Neural progenitor cell (in vitro differentiated cells): ENCODE data around the gene GCSAML. TPM values are rescaled to one million over a fixed set of nuclear protein-coding genes. Genes with fewer than 3 reads are reported as not detected.

ENCODE experiments used
- DNase-seq: peaks from one replicate; pipeline ENCODE4 v3.0.0-alpha.2; 2016; ENCODE audit warnings: low spot score
- H2AFZ ChIP-seq: fragments of 200-600 bp; sonication (generic); replicated peaks from 2 replicates; pipeline ENCODE4 v1.6.1; 2016; ENCODE audit warnings: antibody characterized with exemption
- H3F3A ChIP-seq: fragments of 200-600 bp; sonication (generic); 2 replicates; pipeline ENCODE4 v1.6.1; 2016; ENCODE audit warnings: antibody characterized with exemption, low read depth
- H3K27ac ChIP-seq: fragments of 200-600 bp; sonication (generic); 2 replicates; pipeline ENCODE4 v1.5.1; 2016; ENCODE audit warnings: mild to moderate bottlenecking
- H3K27me3 ChIP-seq: fragments of 200-600 bp; sonication (generic); 2 replicates; pipeline ENCODE4 v1.6.1; 2016; ENCODE audit warnings: mild to moderate bottlenecking, moderate library complexity
- H3K36me3 ChIP-seq: fragments of 200-600 bp; sonication (generic); 2 replicates; pipeline ENCODE4 v1.5.1; 2016
- H3K4me1 ChIP-seq: fragments of 200-600 bp; sonication (generic); 2 replicates; pipeline ENCODE4 v1.6.1; 2016; ENCODE audit warnings: mixed run types
- H3K4me2 ChIP-seq: fragments of 200-600 bp; sonication (generic); 2 replicates; pipeline ENCODE4 v1.6.1; 2016
- H3K4me3 ChIP-seq: fragments of 200-600 bp; sonication (generic); 2 replicates; pipeline ENCODE4 v1.5.1; 2016
- H3K79me2 ChIP-seq: fragments of 200-600 bp; sonication (generic); 2 replicates; pipeline ENCODE4 v1.6.1; 2016; ENCODE audit warnings: low read depth
- H3K9ac ChIP-seq: fragments of 200-600 bp; sonication (generic); 2 replicates; pipeline ENCODE4 v1.6.1; 2016
- H3K9me3 ChIP-seq: fragments of 200-600 bp; sonication (generic); 2 replicates; pipeline ENCODE4 v1.5.1; 2016; ENCODE audit warnings: low read depth
- H4K20me1 ChIP-seq: fragments of 200-600 bp; sonication (generic); 2 replicates; pipeline ENCODE4 v1.6.1; 2016; ENCODE audit warnings: low read depth
- H3K27ac Mint-ChIP-seq: 3 replicates; pipeline ENCODE4 v1.8.0; 2021; ENCODE audit warnings: mixed read lengths
- H3K27me3 Mint-ChIP-seq: 2 replicates; pipeline ENCODE4 v1.8.0; 2022; ENCODE audit warnings: low read depth, mild to moderate bottlenecking, inconsistent platforms, moderate library complexity, mixed read lengths; ENCODE audit not compliant: insufficient read depth
- H3K36me3 Mint-ChIP-seq: 3 replicates; pipeline ENCODE4 v1.8.0; 2021; ENCODE audit warnings: mixed read lengths
- H3K4me1 Mint-ChIP-seq: 3 replicates; pipeline ENCODE4 v1.8.0; 2021; ENCODE audit warnings: mixed read lengths
- H3K4me3 Mint-ChIP-seq: 3 replicates; pipeline ENCODE4 v1.8.0; 2021; ENCODE audit warnings: mild to moderate bottlenecking, moderate library complexity, mixed read lengths
- H3K9me3 Mint-ChIP-seq: 3 replicates; pipeline ENCODE4 v1.8.0; 2020; ENCODE audit warnings: mixed read lengths
- EZH2 ChIP-seq: fragments of 200-600 bp; sonication (generic); IDR thresholded peaks from 2 replicates; pipeline ENCODE4 v1.6.1; 2017; ENCODE audit warnings: antibody characterized with exemption, mild to moderate bottlenecking, moderate library complexity
- EZH2phosphoT487 ChIP-seq: fragments of 200-600 bp; sonication (generic); IDR thresholded peaks from 2 replicates; pipeline ENCODE4 v1.6.1; 2017; ENCODE audit warnings: antibody characterized with exemption
- total RNA-seq: library from RNA; depleted of rRNA; stranded (reverse); fragments of >200 nt; gene quantifications from 2 replicates; pipeline ENCODE4 v1.2.3, GENCODE V29; 2015; ENCODE audit warnings: low replicate concordance
- TF ChIP-seq, protein P1 (sequence below): fragments of 200-600 bp; sonication (generic); IDR thresholded peaks from 2 replicates; pipeline ENCODE4 v1.5.1; 2017; ENCODE audit warnings: antibody characterized with exemption, mild to moderate bottlenecking

GCSAML gene
- not detected in 2 replicates for total RNA-seq

DNA sequence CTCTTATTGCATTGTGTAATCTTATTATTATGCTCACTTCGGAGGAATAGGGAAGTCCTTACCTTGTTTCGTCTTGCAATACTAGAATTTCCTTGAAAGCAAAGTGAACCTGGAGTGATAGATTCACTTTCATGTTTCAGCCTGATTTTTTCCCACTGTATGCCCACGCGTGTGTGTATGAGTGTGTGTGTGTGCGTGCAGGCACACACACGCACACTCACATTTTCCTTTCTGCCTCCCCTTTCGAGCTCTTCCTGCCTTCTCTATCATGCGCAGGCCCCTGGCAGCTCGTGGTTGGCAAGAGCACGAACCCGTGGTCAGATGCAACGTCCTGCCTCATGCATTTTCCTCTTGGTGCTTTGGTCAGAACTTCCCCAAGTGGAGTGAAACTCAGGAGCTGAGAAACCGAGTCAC is at the start of gene GCSAML:
TSS of gene GCSAML (plus strand) at position 366 of the 414 bp plus-strand sequence. CDS start 58 bp downstream, outside the sequence.
- Histone ChIP-seq H3K4me3 (no peak within 1 kb of the TSS), H4K20me1 (no peaks in the 10 kb centered on the region), H2AFZ (no peak within 1 kb of the TSS), H3K27me3 (no peaks in the 10 kb centered on the region), H3F3A (no peaks in the 10 kb centered on the region), H3K4me1 (peaks cover 8% of the 10 kb centered on the region), H3K4me2 (no peak within 1 kb of the TSS), H3K9ac (no peak within 1 kb of the TSS), H3K27ac (no peak within 1 kb of the TSS), H3K9me3 (no peaks in the 10 kb centered on the region), H3K79me2 (no peaks in the 10 kb centered on the region), H3K36me3 (no peaks in the 10 kb centered on the region)
- H3K4me1 Mint-ChIP-seq: peaks cover 8% of the 10 kb centered on the region
- no peak within 1 kb of the TSS for H3K4me3 Mint-ChIP-seq
- H3K27ac Mint-ChIP-seq: no peak within 1 kb of the TSS
- no peaks in the 10 kb centered on the region for H3K9me3 Mint-ChIP-seq
- H3K36me3 Mint-ChIP-seq: no peaks in the 10 kb centered on the region
- no peak for DNase-seq
- H3K27me3 Mint-ChIP-seq: peaks cover 2% of the 10 kb centered on the region
- no peak for TF ChIP-seq EZH2
- TF ChIP-seq EZH2phosphoT487: no peak
- TF ChIP-seq, protein P1, sequence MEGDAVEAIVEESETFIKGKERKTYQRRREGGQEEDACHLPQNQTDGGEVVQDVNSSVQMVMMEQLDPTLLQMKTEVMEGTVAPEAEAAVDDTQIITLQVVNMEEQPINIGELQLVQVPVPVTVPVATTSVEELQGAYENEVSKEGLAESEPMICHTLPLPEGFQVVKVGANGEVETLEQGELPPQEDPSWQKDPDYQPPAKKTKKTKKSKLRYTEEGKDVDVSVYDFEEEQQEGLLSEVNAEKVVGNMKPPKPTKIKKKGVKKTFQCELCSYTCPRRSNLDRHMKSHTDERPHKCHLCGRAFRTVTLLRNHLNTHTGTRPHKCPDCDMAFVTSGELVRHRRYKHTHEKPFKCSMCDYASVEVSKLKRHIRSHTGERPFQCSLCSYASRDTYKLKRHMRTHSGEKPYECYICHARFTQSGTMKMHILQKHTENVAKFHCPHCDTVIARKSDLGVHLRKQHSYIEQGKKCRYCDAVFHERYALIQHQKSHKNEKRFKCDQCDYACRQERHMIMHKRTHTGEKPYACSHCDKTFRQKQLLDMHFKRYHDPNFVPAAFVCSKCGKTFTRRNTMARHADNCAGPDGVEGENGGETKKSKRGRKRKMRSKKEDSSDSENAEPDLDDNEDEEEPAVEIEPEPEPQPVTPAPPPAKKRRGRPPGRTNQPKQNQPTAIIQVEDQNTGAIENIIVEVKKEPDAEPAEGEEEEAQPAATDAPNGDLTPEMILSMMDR: no peak

DNA sequence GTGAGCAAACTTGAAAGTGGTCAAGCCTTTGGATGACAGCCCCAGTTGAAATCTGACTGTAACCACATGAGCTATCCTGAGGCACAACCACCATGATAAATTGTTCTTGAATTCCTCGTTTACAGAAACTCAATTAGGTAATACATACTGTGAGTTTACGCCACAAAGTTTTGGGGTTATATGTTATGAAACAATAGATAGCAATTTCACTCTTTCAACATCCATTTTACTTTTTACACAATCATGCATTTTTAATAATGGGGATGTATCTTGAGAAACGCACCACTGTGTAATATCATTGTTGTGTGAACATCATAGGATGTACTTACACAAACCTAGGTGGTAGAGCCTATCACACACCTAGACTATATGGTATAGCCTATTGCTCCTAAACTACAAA is 48.1 kb upstream of the GCSAML start:
- Mint-ChIP-seq H3K27ac (no peak overlapping the region), H3K27me3 (no peaks in the 10 kb centered on the region), H3K9me3 (no peaks in the 10 kb centered on the region), H3K4me1 (no peaks in the 10 kb centered on the region), H3K4me3 (no peak overlapping the region), H3K36me3 (no peaks in the 10 kb centered on the region)
- Histone ChIP-seq H3K9me3 (no peaks in the 10 kb centered on the region), H4K20me1 (no peaks in the 10 kb centered on the region), H2AFZ (no peak overlapping the region), H3K4me2 (no peak overlapping the region), H3K36me3 (no peaks in the 10 kb centered on the region), H3F3A (no peaks in the 10 kb centered on the region), H3K79me2 (no peaks in the 10 kb centered on the region), H3K27ac (no peak overlapping the region), H3K4me3 (no peak overlapping the region), H3K27me3 (no peaks in the 10 kb centered on the region), H3K9ac (no peak overlapping the region), H3K4me1 (no peaks in the 10 kb centered on the region)
- TF ChIP-seq, protein P1: no peak
- no peak for TF ChIP-seq EZH2
- TF ChIP-seq EZH2phosphoT487: no peak
- DNase-seq: no peak

DNA sequence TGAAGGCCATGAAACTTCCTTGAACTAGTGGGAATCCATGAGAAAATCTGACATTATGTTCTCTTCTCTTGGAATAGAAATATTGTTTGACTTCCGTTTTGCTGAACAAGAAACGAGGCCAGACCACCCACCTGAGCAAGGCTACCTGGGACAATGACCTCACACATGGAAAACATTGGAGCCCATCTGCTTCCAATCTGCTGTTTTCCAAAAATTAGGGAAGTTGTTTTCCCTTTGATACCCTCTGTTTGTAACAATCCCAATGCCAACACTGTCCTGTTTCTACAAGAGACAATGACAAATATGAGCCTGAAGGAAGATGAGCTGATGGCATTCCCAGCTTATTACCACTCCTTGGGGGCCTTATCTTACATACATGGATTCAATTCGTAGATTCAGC is 42.1 kb upstream of the GCSAML start:
- Histone ChIP-seq H3K9ac (no peak overlapping the region), H3K79me2 (no peaks in the 10 kb centered on the region), H2AFZ (no peak overlapping the region), H3K4me2 (no peak overlapping the region), H3K36me3 (no peaks in the 10 kb centered on the region), H3K4me1 (no peaks in the 10 kb centered on the region), H3F3A (no peaks in the 10 kb centered on the region), H3K27me3 (no peaks in the 10 kb centered on the region), H3K4me3 (no peak overlapping the region), H4K20me1 (no peaks in the 10 kb centered on the region), H3K27ac (no peak overlapping the region), H3K9me3 (no peaks in the 10 kb centered on the region)
- TF ChIP-seq, protein P1: no peak
- TF ChIP-seq EZH2 (no peak), EZH2phosphoT487 (no peak)
- peaks cover under 1% of the 10 kb centered on the region for H3K9me3 Mint-ChIP-seq
- no peak overlapping the region for H3K27ac Mint-ChIP-seq
- no peak overlapping the region for H3K4me3 Mint-ChIP-seq
- H3K36me3 Mint-ChIP-seq: no peaks in the 10 kb centered on the region
- peaks cover 1% of the 10 kb centered on the region for H3K27me3 Mint-ChIP-seq
- DNase-seq: no peak
- no peaks in the 10 kb centered on the region for H3K4me1 Mint-ChIP-seq
